WTC11 (cell line): ENCODE results near the gene ABCG4. TPM values are rescaled to one million over a fixed set of nuclear protein-coding genes. Genes with fewer than 3 reads are reported as not detected.
"Not testable (repeated sequence)": the region's sequence is repeated elsewhere in the genome, so short reads cannot be mapped to it uniquely, and the experiment has no call there.

Source experiments
- ATAC-seq: fragments of 200-7000 bp; cut with Tn5 transposase; 2 replicates; pipeline ENCODE4 v1.10.0; 2021; ENCODE audit warnings: mild to moderate bottlenecking, moderate library complexity
- CTCF ChIA-PET: fragments of 300-600 bp; sonication (Branson Sonifier 250); formaldehyde crosslinking; loops from one replicate; lab custom pipeline; 2021; ENCODE audit warnings: antibody characterized with exemption; lab: Charles Lee
- POLR2A ChIA-PET: fragments of 350-600 bp; sonication (Branson Sonifier 250); formaldehyde crosslinking; loops from one replicate; lab custom pipeline; 2021; ENCODE audit warnings: antibody characterized with exemption; lab: Charles Lee
- DNase-seq: peaks from one replicate; pipeline ENCODE4 v3.0.0; 2021; ENCODE audit warnings: low spot score
- H3K27ac Mint-ChIP-seq: 2 replicates; pipeline ENCODE4 v1.8.0; 2021; ENCODE audit warnings: mixed read lengths
- H3K27me3 Mint-ChIP-seq: 2 replicates; pipeline ENCODE4 v1.8.0; 2021; ENCODE audit warnings: low read depth, mild to moderate bottlenecking, moderate library complexity, mixed read lengths
- H3K36me3 Mint-ChIP-seq: 2 replicates; pipeline ENCODE4 v1.8.0; 2021; ENCODE audit warnings: mixed read lengths
- H3K4me1 Mint-ChIP-seq: 2 replicates; pipeline ENCODE4 v1.8.0; 2022; ENCODE audit warnings: mixed read lengths
- H3K4me3 Mint-ChIP-seq: 2 replicates; pipeline ENCODE4 v1.8.0; 2021; ENCODE audit warnings: mild to moderate bottlenecking, moderate library complexity, mixed read lengths
- H3K9me3 Mint-ChIP-seq: 2 replicates; pipeline ENCODE4 v1.8.0; 2021; ENCODE audit warnings: mixed read lengths
- ATF1 ChIP-seq: sonication (generic); formaldehyde crosslinking; IDR thresholded peaks from 2 replicates; pipeline ENCODE4 v1.8.1; 2023; ENCODE audit warnings: mild to moderate bottlenecking, moderate library complexity, missing genetic modification reagents
- ATF3 ChIP-seq: sonication (generic); formaldehyde crosslinking; conservative IDR thresholded peaks from 2 replicates; pipeline ENCODE4 v1.8.1; 2022; ENCODE audit warnings: mild to moderate bottlenecking, missing genetic modification reagents
- E2F5 ChIP-seq: sonication (generic); formaldehyde crosslinking; IDR thresholded peaks from 2 replicates; pipeline ENCODE4 v1.8.1; 2022; ENCODE audit warnings: mild to moderate bottlenecking, moderate library complexity, missing genetic modification reagents
- ERG ChIP-seq: fragments of 250-450 bp; sonication (Bioruptor Pico); IDR thresholded peaks from 2 replicates; pipeline ENCODE4 v1.8.0; 2021; ENCODE audit warnings: mild to moderate bottlenecking
- FOXK1 ChIP-seq: sonication (generic); formaldehyde crosslinking; IDR thresholded peaks from 2 replicates; pipeline ENCODE4 v1.8.0; 2022; ENCODE audit warnings: mild to moderate bottlenecking, moderate library complexity, missing genetic modification reagents
- FOXP1 ChIP-seq: sonication (generic); formaldehyde crosslinking; IDR thresholded peaks from 2 replicates; pipeline ENCODE4 v1.8.0; 2022; ENCODE audit warnings: missing genetic modification reagents, mild to moderate bottlenecking, moderate library complexity, borderline replicate concordance
- GRHL2 ChIP-seq: fragments of 250-450 bp; sonication (Bioruptor Pico); IDR thresholded peaks from 2 replicates; pipeline ENCODE4 v1.8.0; 2022; ENCODE audit warnings: mild to moderate bottlenecking, moderate library complexity; ENCODE audit not compliant: insufficient replicate concordance, severe bottlenecking
- IRF2 ChIP-seq: sonication (generic); formaldehyde crosslinking; IDR thresholded peaks from 2 replicates; pipeline ENCODE4 v1.8.0; 2022; ENCODE audit warnings: low read depth, missing genetic modification reagents, borderline replicate concordance
- NR2C2 ChIP-seq: sonication (generic); formaldehyde crosslinking; IDR thresholded peaks from 2 replicates; pipeline ENCODE4 v1.8.0; 2022; ENCODE audit warnings: mild to moderate bottlenecking, missing genetic modification reagents
- OVOL2 ChIP-seq: fragments of 250-450 bp; sonication (Bioruptor Pico); IDR thresholded peaks from 2 replicates; pipeline ENCODE4 v1.9.0; 2021; ENCODE audit warnings: mild to moderate bottlenecking, borderline replicate concordance
- PRDM15 ChIP-seq: sonication (generic); formaldehyde crosslinking; IDR thresholded peaks from 2 replicates; pipeline ENCODE4 v1.8.0; 2022; ENCODE audit warnings: missing genetic modification reagents
- TP53 ChIP-seq: sonication (generic); formaldehyde crosslinking; IDR thresholded peaks from 2 replicates; pipeline ENCODE4 v1.8.1; 2023; ENCODE audit warnings: mild to moderate bottlenecking, missing genetic modification reagents
- ZNF232 ChIP-seq: sonication (generic); formaldehyde crosslinking; IDR thresholded peaks from 2 replicates; pipeline ENCODE4 v1.8.0; 2022; ENCODE audit warnings: mild to moderate bottlenecking, missing genetic modification reagents
- ZNF317 ChIP-seq: sonication (generic); formaldehyde crosslinking; IDR thresholded peaks from 2 replicates; pipeline ENCODE4 v1.8.1; 2023; ENCODE audit warnings: low read depth, mild to moderate bottlenecking, moderate library complexity, missing genetic modification reagents, borderline replicate concordance
- ZNF396 ChIP-seq: fragments of 250-450 bp; sonication (Bioruptor Pico); IDR thresholded peaks from 2 replicates; pipeline ENCODE4 v1.8.0; 2021; ENCODE audit warnings: mild to moderate bottlenecking, moderate library complexity, borderline replicate concordance
- total RNA-seq: library from RNA; stranded (reverse); gene quantifications from 3 replicates; pipeline ENCODE4 v1.2.3, GENCODE V29; 2021
- TF ChIP-seq, protein P1 (sequence below): sonication (generic); formaldehyde crosslinking; IDR thresholded peaks from 2 replicates; pipeline ENCODE4 v1.8.1; 2023; ENCODE audit warnings: mild to moderate bottlenecking, missing genetic modification reagents, borderline replicate concordance
- TF ChIP-seq, protein P2 (sequence below): sonication (generic); formaldehyde crosslinking; IDR thresholded peaks from 2 replicates; pipeline ENCODE4 v1.8.1; 2022; ENCODE audit warnings: missing genetic modification reagents, borderline replicate concordance
- TF ChIP-seq, protein P3 (sequence below): fragments of 250-450 bp; sonication (Bioruptor Pico); conservative IDR thresholded peaks from 2 replicates; pipeline ENCODE4 v1.9.0; 2021; ENCODE audit warnings: mild to moderate bottlenecking

Gene ABCG4
- total RNA-seq, 1 experiment from 2014 or later = 4.4 TPM

GRCh38 chr11:119101759-119102423 lies 47.0 kb upstream of the ABCG4 start, which contains the start of gene DPAGT1 (continued):
- TF ChIP-seq, protein P1, sequence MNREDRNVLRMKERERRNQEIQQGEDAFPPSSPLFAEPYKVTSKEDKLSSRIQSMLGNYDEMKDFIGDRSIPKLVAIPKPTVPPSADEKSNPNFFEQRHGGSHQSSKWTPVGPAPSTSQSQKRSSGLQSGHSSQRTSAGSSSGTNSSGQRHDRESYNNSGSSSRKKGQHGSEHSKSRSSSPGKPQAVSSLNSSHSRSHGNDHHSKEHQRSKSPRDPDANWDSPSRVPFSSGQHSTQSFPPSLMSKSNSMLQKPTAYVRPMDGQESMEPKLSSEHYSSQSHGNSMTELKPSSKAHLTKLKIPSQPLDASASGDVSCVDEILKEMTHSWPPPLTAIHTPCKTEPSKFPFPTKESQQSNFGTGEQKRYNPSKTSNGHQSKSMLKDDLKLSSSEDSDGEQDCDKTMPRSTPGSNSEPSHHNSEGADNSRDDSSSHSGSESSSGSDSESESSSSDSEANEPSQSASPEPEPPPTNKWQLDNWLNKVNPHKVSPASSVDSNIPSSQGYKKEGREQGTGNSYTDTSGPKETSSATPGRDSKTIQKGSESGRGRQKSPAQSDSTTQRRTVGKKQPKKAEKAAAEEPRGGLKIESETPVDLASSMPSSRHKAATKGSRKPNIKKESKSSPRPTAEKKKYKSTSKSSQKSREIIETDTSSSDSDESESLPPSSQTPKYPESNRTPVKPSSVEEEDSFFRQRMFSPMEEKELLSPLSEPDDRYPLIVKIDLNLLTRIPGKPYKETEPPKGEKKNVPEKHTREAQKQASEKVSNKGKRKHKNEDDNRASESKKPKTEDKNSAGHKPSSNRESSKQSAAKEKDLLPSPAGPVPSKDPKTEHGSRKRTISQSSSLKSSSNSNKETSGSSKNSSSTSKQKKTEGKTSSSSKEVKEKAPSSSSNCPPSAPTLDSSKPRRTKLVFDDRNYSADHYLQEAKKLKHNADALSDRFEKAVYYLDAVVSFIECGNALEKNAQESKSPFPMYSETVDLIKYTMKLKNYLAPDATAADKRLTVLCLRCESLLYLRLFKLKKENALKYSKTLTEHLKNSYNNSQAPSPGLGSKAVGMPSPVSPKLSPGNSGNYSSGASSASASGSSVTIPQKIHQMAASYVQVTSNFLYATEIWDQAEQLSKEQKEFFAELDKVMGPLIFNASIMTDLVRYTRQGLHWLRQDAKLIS (CRISPR knock-in tag) = no peak
- TF ChIP-seq, protein P2, sequence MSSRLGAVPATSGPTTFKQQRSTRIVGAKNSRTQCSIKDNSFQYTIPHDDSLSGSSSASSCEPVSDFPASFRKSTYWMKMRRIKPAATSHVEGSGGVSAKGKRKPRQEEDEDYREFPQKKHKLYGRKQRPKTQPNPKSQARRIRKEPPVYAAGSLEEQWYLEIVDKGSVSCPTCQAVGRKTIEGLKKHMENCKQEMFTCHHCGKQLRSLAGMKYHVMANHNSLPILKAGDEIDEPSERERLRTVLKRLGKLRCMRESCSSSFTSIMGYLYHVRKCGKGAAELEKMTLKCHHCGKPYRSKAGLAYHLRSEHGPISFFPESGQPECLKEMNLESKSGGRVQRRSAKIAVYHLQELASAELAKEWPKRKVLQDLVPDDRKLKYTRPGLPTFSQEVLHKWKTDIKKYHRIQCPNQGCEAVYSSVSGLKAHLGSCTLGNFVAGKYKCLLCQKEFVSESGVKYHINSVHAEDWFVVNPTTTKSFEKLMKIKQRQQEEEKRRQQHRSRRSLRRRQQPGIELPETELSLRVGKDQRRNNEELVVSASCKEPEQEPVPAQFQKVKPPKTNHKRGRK (CRISPR knock-in tag) = no peak
- TF ChIP-seq GRHL2 (CRISPR knock-in tag) (no peak), IRF2 (CRISPR knock-in tag) (no peak), E2F5 (CRISPR knock-in tag) (no peak; the same call in 1 of the 2 replicates), ZNF232 (CRISPR knock-in tag) (no peak), OVOL2 (CRISPR knock-in tag) (no peak), ATF3 (CRISPR knock-in tag) (no peak), TP53 (CRISPR knock-in tag) (no peak), PRDM15 (no peak), ATF1 (CRISPR knock-in tag) (no peak), FOXK1 (CRISPR knock-in tag) (no peak), ZNF396 (CRISPR knock-in tag) (no peak), ZNF317 (no peak), NR2C2 (CRISPR knock-in tag) (no peak), FOXP1 (CRISPR knock-in tag) (no peak), ERG (no peak)
- TF ChIP-seq, protein P3, sequence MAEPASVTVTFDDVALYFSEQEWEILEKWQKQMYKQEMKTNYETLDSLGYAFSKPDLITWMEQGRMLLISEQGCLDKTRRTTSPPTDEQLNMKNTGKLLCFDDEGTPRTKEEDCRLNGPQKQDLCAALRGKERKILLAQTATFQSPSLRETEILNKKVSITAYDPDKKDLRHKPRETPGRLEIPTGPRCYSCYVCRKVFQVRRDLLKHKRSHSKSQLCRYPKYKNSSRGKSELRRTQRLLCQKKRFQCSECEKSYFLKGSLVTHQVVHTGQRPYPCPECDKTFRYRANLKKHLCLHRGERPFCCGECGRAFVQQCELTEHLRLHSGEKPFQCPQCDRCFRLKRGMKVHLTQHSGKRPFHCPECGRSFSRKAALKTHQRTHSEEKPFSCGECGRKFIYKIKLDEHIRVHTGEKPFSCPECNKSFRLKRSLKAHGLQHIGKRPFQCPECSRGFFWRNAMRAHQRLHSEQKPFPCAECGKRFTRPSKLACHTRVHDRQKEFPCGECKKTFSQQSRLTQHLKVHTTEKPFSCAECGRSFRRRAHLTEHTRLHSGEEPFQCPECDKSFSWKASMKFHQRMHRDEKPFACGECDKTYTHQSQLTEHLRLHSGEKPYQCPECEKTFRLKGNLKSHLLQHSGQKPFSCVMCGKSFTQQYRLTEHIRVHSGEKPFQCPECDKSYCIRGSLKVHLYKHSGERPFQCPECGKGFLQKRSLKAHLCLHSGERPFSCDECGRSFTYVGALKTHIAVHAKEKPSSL = no peak

GRCh38 chr11:119103161-119103664 lies 45.6 kb upstream of the ABCG4 start:
- not testable (repeated sequence) for ATAC-seq, H3K9me3 Mint-ChIP-seq, H3K36me3 Mint-ChIP-seq, H3K27me3 Mint-ChIP-seq, DNase-seq
- ChIA-PET POLR2A (interaction anchor here (1.0 to 1.5 kb wide), 4 partner anchors 18 to 468 kb away, joined by 3 to 6 read pairs (median 4); partner anchors contain the start of genes HINFP, RPS25 and TRAPPC4), CTCF (interaction anchor here (0.6 to 1.9 kb wide), 15 partner anchors 9 to 357 kb away, joined by 3 to 15 read pairs (median 6); partner anchors contain the start of genes ABCG4, HINFP and VPS11)
- Mint-ChIP-seq H3K4me3 (peak overlapping the region; percentile 92), H3K27ac (peak overlapping the region; percentile 100), H3K4me1 (peaks cover 33% of the 10 kb centered on the region)
